Neural cell (in vitro differentiated cells): ENCODE measurements around the gene DENND6A. TPM values are rescaled to one million over a fixed set of nuclear protein-coding genes. Genes with fewer than 3 reads are reported as not detected.

Experiments
- H2AFZ ChIP-seq: fragments of 200-600, 300-800 bp; sonication (generic), shearing (Covaris generic); 2 replicates; pipeline ENCODE4 v1.6.0; 2014; ENCODE audit warnings: low read depth, mild to moderate bottlenecking, antibody characterized with exemption, low read length, moderate library complexity
- H3F3A ChIP-seq: fragments of 200-600 bp; shearing (Covaris generic); 2 replicates; pipeline ENCODE4 v1.6.1; 2016; ENCODE audit warnings: mild to moderate bottlenecking, moderate library complexity, mixed read lengths, antibody characterized with exemption, low read length; ENCODE audit not compliant: insufficient read depth, poor library complexity, severe bottlenecking
- H3K27ac ChIP-seq: fragments of 200-600, 300-800 bp; sonication (generic), shearing (Covaris generic); 2 replicates; pipeline ENCODE4 v1.5.1; 2014; ENCODE audit warnings: mild to moderate bottlenecking, low read length, moderate library complexity
- H3K27me3 ChIP-seq: fragments of 300-800, 200-600 bp; sonication (generic), shearing (Covaris generic); 2 replicates; pipeline ENCODE4 v1.6.0; 2014; ENCODE audit warnings: mild to moderate bottlenecking, low read depth, low read length, moderate library complexity; ENCODE audit not compliant: insufficient read depth
- H3K36me3 ChIP-seq: fragments of 300-800, 200-600 bp; sonication (generic), shearing (Covaris generic); 2 replicates; pipeline ENCODE4 v1.5.1; 2014; ENCODE audit warnings: mild to moderate bottlenecking, antibody characterized with exemption, low read length, moderate library complexity; ENCODE audit not compliant: insufficient read depth
- H3K4me2 ChIP-seq: fragments of 300-800, 200-600 bp; sonication (generic), shearing (Covaris generic); 2 replicates; pipeline ENCODE4 v1.6.0; 2014; ENCODE audit warnings: mild to moderate bottlenecking, low read length
- H3K4me3 ChIP-seq: fragments of 300-800, 200-600 bp; sonication (generic), shearing (Covaris generic); 2 replicates; pipeline ENCODE4 v1.5.1; 2014; ENCODE audit warnings: mild to moderate bottlenecking, low read length, moderate library complexity
- H3K79me2 ChIP-seq: fragments of 200-600 bp; shearing (Covaris generic); replicated peaks from 2 replicates; pipeline ENCODE4 v1.6.0; 2014; ENCODE audit warnings: mild to moderate bottlenecking, low read length, moderate library complexity; ENCODE audit not compliant: insufficient read depth
- H3K9ac ChIP-seq: fragments of 300-800, 200-600 bp; sonication (generic), shearing (Covaris generic); 2 replicates; pipeline ENCODE4 v1.6.1; 2016; ENCODE audit warnings: mild to moderate bottlenecking, low read length, mixed read lengths
- H3K9me2 ChIP-seq: fragments of 200-600 bp; shearing (Covaris generic); 2 replicates; pipeline ENCODE4 v1.6.1; 2016; ENCODE audit warnings: mild to moderate bottlenecking, low read length, mixed read lengths; ENCODE audit not compliant: insufficient read depth
- H3K9me3 ChIP-seq: fragments of 200-600, 300-800 bp; sonication (generic), shearing (Covaris generic); 2 replicates; pipeline ENCODE4 v1.6.1; 2016; ENCODE audit warnings: mild to moderate bottlenecking, mixed run types, low read length, moderate library complexity, mixed read lengths
- H4K20me1 ChIP-seq: fragments of 200-600 bp; shearing (Covaris generic); 2 replicates; pipeline ENCODE4 v1.6.1; 2016; ENCODE audit warnings: mild to moderate bottlenecking, mixed run types; ENCODE audit not compliant: insufficient read depth
- CTCF ChIP-seq: fragments of 450-650 bp; IDR thresholded peaks from 2 replicates; pipeline ENCODE4 v1.5.1; 2014; ENCODE audit warnings: antibody characterized with exemption, mild to moderate bottlenecking, moderate library complexity; ENCODE audit not compliant: poor library complexity, severe bottlenecking
- EP300 ChIP-seq: fragments of 450-650 bp; conservative IDR thresholded peaks from 2 replicates; pipeline ENCODE4 v1.6.1; 2014; ENCODE audit warnings: antibody characterized with exemption, mild to moderate bottlenecking, moderate library complexity; ENCODE audit not compliant: poor library complexity, severe bottlenecking
- EZH2 ChIP-seq: fragments of 200-600, 300-800 bp; shearing (Covaris generic), sonication (generic); IDR thresholded peaks from 2 replicates; pipeline ENCODE4 v1.6.1; 2014; ENCODE audit warnings: antibody characterized with exemption, low read length, borderline replicate concordance, mild to moderate bottlenecking; ENCODE audit not compliant: insufficient read depth, poor library complexity, severe bottlenecking
- MXI1 ChIP-seq: fragments of 450-650 bp; conservative IDR thresholded peaks from 2 replicates; pipeline ENCODE4 v1.6.1; 2014; ENCODE audit warnings: antibody characterized with exemption, mild to moderate bottlenecking; ENCODE audit not compliant: poor library complexity, severe bottlenecking
- POLR2AphosphoS5 ChIP-seq: IDR thresholded peaks from 2 replicates; pipeline ENCODE4 v1.6.1; 2012
- RAD21 ChIP-seq: fragments of 450-650 bp; conservative IDR thresholded peaks from 2 replicates; pipeline ENCODE4 v1.6.1; 2014; ENCODE audit warnings: antibody characterized with exemption, mild to moderate bottlenecking, moderate library complexity
- REST ChIP-seq: IDR thresholded peaks from 2 replicates; pipeline ENCODE4 v1.6.1; 2012; ENCODE audit warnings: borderline replicate concordance
- SMC3 ChIP-seq: fragments of 450-650 bp; conservative IDR thresholded peaks from 2 replicates; pipeline ENCODE4 v1.6.1; 2014; ENCODE audit warnings: antibody characterized with exemption, mild to moderate bottlenecking, moderate library complexity; ENCODE audit not compliant: poor library complexity
- TAF1 ChIP-seq: IDR thresholded peaks from 2 replicates; pipeline ENCODE4 v1.6.1; 2012; ENCODE audit warnings: low read depth
- polyA plus RNA-seq: library from polyadenylated mRNA; depleted of rRNA; stranded (reverse); fragments of >200 nt; gene quantifications from 2 replicates; pipeline ENCODE4 v1.2.3, GENCODE V29; 2014

DENND6A gene
- polyA plus RNA-seq, 1 donor from 2014 or later: 24.0 TPM

GRCh38 chr3:57699591-57699990 lies 6.7 kb upstream of the DENND6A start:
- no peak overlapping the region for H2AFZ ChIP-seq
- H3K36me3 ChIP-seq: no peaks in the 10 kb centered on the region
- no peak overlapping the region for H3K9ac ChIP-seq
- H3K27me3 ChIP-seq: no peaks in the 10 kb centered on the region
- no peaks in the 10 kb centered on the region for H3K9me2 ChIP-seq
- no peak for TF ChIP-seq REST
- no peak for TF ChIP-seq SMC3
- no peak for TF ChIP-seq EP300
- no peak for TF ChIP-seq RAD21
- TF ChIP-seq EZH2: no peak
- TF ChIP-seq CTCF: no peak
- no peak for TF ChIP-seq TAF1
- no peak for TF ChIP-seq POLR2AphosphoS5
- H3F3A ChIP-seq: no peaks in the 10 kb centered on the region
- no peak overlapping the region for H3K4me3 ChIP-seq
- no peaks in the 10 kb centered on the region for H3K9me3 ChIP-seq
- H3K79me2 ChIP-seq: no peaks in the 10 kb centered on the region
- no peaks in the 10 kb centered on the region for H4K20me1 ChIP-seq
- H3K4me2 ChIP-seq: no peak overlapping the region
- no peak overlapping the region for H3K27ac ChIP-seq

GRCh38 chr3:57696801-57697321 lies 4.0 kb upstream of the DENND6A start:
- Histone ChIP-seq H4K20me1 (no peaks in the 10 kb centered on the region), H3K9me3 (no peaks in the 10 kb centered on the region), H3K79me2 (peaks cover 5% of the 10 kb centered on the region), H3K36me3 (no peaks in the 10 kb centered on the region), H3K4me3 (no peak overlapping the region), H2AFZ (no peak overlapping the region), H3F3A (no peaks in the 10 kb centered on the region), H3K27ac (no peak overlapping the region), H3K27me3 (no peaks in the 10 kb centered on the region), H3K9ac (no peak overlapping the region), H3K9me2 (no peaks in the 10 kb centered on the region), H3K4me2 (no peak overlapping the region)
- TF ChIP-seq EZH2 (no peak), EP300 (no peak), CTCF (no peak), TAF1 (no peak), SMC3 (no peak), REST (no peak), POLR2AphosphoS5 (no peak), MXI1 (no peak)
